EH (cell line): Measurements from ENCODE around the gene CST8.

Experiments
- DNase-seq: peaks from one replicate; pipeline ENCODE4 v3.0.0-alpha.2; 2015; ENCODE audit warnings: low read depth

CST8 gene

GRCh38 chr20:23524146-23524545, 33.2 kb downstream of the CST8 start:
- no peak for DNase-seq

DNA sequence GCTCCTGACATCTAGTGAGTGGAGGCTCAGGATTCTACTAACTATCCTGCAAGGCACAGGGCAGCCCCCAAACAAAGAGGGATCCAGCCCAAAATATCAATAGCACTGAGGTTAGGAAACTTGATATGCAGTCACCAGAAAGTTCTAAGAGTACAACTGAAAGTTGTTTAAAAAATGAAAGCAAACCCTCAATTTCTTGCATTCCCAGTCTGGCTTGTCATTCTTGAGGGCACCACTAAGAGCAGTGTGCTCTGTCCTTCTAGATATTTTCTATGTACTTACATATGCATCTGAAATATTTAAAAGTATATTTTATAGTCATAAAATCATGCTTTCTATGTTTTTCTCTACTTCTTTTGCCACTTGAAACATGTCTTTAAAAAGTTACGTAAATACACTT, 35.9 kb downstream of the CST8 start:
- no peak for DNase-seq

GRCh38 chr20:23528867-23529431, 38.0 kb downstream of the CST8 start:
- DNase-seq: no peak

GRCh38 chr20:23530937-23531567, 40.1 kb downstream of the CST8 start:
- no peak for DNase-seq

- no peak for DNase-seq
Observed at GRCh38 chr20:23532533-23532932, 41.6 kb downstream of the CST8 start.

DNA sequence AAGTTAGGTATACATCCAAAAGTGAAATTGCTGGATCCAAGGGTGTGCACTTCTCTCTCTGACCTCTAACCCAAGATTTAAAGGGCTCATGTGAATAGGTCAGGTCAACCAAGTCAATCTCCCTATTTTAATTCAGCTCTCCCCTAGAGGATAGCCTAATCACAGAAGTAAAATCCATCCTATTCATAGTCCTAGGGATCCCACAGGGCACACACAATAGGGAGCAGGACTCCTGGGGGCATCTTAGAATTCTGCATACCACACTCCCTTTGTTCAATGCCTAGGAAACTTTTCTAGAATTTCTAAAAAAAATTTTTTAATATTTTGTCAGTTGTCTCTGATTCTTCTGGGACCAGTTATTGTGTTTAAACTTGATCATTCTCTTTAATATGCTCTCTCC, 42.2 kb downstream of the CST8 start:
- no peak for DNase-seq

GRCh38 chr20:23534801-23535593, 44.1 kb downstream of the CST8 start:
- no peak for DNase-seq

DNA sequence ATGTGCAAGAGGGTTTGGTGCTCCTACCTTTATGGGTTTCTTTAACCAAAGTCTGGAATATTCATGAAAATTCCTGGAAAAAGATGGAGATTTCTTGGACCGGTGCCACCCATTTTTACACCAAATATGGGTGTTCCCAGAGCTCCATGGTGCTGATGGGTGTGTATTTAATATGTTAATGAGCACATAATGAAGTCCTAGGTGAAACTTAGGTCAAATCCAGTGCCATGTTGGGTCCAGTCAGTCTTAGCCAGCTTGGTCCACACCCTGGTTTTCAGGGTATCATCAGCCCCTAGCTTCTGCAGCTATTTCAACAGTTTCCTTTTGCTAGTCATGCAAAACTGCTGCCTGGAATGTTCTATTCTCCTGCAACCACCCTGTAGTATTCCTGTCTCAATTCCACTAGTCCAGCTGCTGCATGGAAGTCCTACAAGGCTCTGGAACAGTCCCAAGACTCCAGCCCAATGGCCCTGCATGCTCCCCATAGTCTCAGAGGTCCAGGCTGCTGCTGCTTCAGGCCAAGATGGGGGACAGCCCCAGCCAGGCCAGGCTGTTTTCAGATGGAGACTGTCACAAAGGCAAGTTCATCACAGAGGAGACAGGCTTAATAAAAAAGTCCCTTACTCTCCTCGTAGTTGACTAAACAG, 45.5 kb downstream of the CST8 start:
- DNase-seq: no peak

DNA sequence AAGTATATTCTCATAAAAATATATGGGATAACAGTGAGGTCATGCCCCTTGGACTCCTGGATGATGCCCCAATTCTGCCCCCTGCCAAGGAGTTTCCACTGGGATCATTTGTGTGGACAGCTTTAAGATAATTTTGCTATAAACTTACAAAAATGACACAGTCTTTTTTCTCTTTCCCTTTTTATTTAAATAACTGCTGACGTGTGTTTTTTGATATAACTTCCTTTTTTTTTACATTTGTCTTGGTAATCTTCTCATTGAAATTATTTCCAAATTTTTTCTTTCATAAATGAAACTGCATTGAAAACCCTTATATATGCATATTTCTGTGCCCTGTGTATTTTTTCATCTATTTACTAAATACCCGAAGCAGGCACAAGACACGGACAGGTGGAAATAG, 46.1 kb downstream of the CST8 start:
- DNase-seq: no peak

DNA sequence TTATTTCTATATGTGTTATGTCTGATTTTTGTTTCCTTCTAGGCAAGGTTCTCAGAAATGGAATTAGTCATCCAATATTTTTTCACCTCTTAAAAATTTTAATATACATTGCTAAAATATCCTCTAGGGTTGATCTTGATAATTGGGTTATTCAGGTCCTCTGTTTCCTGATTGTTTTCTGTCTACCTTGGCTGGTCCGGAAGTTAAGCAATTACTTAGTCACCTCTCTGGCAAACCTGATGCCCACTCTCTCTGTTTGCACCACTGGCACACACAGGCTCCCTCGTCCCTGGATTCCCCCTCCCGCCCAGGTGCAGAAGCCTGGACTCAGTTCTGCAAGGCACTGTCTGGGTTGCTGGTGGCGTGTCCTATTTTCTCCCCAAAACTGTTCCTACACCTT, 49.7 kb downstream of the CST8 start:
- no peak for DNase-seq

DNA sequence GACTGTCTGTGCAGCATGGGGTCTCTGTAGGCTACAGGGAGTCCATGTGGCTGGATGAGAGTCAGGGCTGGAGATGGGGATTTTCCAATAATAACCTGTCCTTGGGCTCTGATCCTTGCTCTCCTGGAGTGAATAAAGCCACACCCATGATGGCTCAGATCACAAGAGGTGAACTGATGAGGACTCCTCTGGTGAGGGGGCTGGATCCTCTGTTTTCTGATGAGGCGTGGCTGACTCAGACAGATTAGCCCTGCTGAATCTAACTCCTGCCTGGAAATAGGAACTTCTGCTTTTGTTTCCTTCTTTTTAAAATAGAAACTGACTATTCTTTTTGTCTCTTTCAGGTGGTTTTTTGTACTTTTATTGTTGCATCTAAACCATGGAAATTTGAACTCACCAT, 50.4 kb downstream of the CST8 start:
- no peak for DNase-seq

DNA sequence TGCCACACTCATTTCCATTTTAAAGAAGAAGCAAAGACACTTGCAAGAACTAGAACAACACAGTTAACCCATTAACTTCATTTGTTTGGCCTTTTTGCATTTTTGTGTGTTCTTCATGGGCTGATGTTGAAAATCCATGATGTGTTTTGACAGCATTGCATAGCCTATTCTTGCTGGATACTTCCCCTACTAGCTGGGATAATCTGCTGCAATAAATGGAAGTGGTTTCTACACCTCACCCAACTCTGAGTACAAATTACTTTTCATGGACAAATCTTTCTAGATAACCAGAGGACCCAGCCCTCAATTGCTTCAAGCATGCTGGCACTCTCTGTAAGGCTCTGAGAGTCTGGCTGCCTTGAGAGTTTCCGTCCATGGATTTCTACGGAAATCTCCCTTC, 50.9 kb downstream of the CST8 start:
- DNase-seq: no peak

DNA sequence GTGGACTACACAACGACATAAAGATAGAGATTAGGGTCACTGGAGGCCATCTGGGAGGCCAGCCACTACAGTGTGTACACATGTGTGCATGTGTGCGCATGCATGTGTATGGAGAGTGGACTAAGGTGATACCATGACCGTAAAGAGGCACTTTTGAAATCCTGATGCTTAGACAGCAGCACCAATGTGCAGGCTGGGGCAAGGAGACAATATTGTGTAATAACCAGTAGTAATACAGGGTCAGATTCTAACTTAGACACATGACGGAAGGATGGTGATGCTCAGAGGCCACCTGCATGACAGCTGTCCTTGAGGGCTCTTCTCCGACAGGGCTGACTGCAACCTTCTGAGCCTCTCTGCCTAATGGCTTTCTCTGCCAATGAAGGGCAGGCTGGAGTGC, 51.9 kb downstream of the CST8 start:
- DNase-seq: no peak

GRCh38 chr20:23544133-23544532, 53.2 kb downstream of the CST8 start:
- DNase-seq: no peak
